Colonic mucosa (tissue), 4 donors: ENCODE results near the gene NTNG1. TPM values are rescaled to one million over a fixed set of nuclear protein-coding genes. Genes with fewer than 3 reads are reported as not detected.

ENCODE experiments used
- DNase-seq: peaks from one replicate; pipeline ENCODE4 v3.0.0-alpha.2; 2020
- H3K27ac ChIP-seq: fragments of 200-600 bp; one replicate; pipeline ENCODE4 v1.8.0; 2021
- H3K27me3 ChIP-seq: fragments of 200-600 bp; one replicate; pipeline ENCODE4 v1.8.0; 2021
- H3K36me3 ChIP-seq: fragments of 200-600 bp; one replicate; pipeline ENCODE4 v1.8.0; 2021
- H3K4me1 ChIP-seq: fragments of 200-600 bp; one replicate; pipeline ENCODE4 v1.8.0; 2021; ENCODE audit warnings: mild to moderate bottlenecking
- H3K4me3 ChIP-seq: fragments of 200-600 bp; one replicate; pipeline ENCODE4 v1.8.0; 2021
- H3K9ac ChIP-seq, 2 donors: one replicate each; pipeline ENCODE4 v1.7.0; 2013; ENCODE audit warnings: control low read depth in 2 of 2, low read depth in 2 of 2, low read length in 2 of 2
- H3K9me3 ChIP-seq: fragments of 200-600 bp; one replicate; pipeline ENCODE4 v1.8.0; 2021
- CTCF ChIP-seq: fragments of 200-600 bp; IDR thresholded peaks from one replicate; pipeline ENCODE4 v1.8.0; 2022; ENCODE audit warnings: antibody characterized with exemption, mild to moderate bottlenecking
- intact Hi-C: fragments of 100-400 bp; cut with DNase I; formaldehyde crosslinking; loops from one replicate; pipeline ENCODE4 v1.14.1; 2022
- total RNA-seq, 2 donors: library from RNA; stranded (reverse); fragmentation: NEBNext Ultra II Directional in 1 of 2; extraction: Animal tissue kit (Norgen Biotek cat#: 25700) in 1 of 2; gene quantifications; one replicate each; pipeline ENCODE4 v1.2.1, GENCODE V29; 2021
- donor health status: healthy.
- donor health status: DM: no; HTN: no; CAD: no.
- donor health status: DM: no; HTN: no; CAD: no.

NTNG1 gene
- total RNA-seq, 2 donors from 2014 or later = 0.30 to 0.88 TPM

- TF ChIP-seq CTCF = no peak
- intact Hi-C loops = no loop called here
- H3K36me3 ChIP-seq = no peaks in the 10 kb centered on the region
These were observed 201.9 kb downstream of the NTNG1 start for GRCh38 chr1:107342768-107343167.

GRCh38 chr1:107343601-107344000 is 202.8 kb downstream of the NTNG1 start:
- TF ChIP-seq CTCF = no peak
- Histone ChIP-seq H3K27me3 (no peaks in the 10 kb centered on the region), H3K4me3 (no peak overlapping the region), H3K9ac (no peak overlapping the region), H3K36me3 (no peaks in the 10 kb centered on the region), H3K4me1 (no peaks in the 10 kb centered on the region), H3K9me3 (no peaks in the 10 kb centered on the region), H3K27ac (no peak overlapping the region)
- intact Hi-C loops = no loop called here
- no peak for DNase-seq

More at GRCh38 chr1:107342768-107343167, 201.9 kb downstream of the NTNG1 start:
- Histone ChIP-seq H3K9me3 (no peaks in the 10 kb centered on the region), H3K27me3 (no peaks in the 10 kb centered on the region), H3K4me1 (no peaks in the 10 kb centered on the region), H3K9ac (no peak overlapping the region), H3K4me3 (no peak overlapping the region), H3K27ac (no peak overlapping the region)
- DNase-seq = no peak

GRCh38 chr1:107344268-107344760 is 203.5 kb downstream of the NTNG1 start:
- intact Hi-C loops = no loop called here
- Histone ChIP-seq H3K4me1 (no peaks in the 10 kb centered on the region), H3K9ac (no peak overlapping the region), H3K36me3 (no peaks in the 10 kb centered on the region), H3K9me3 (no peaks in the 10 kb centered on the region), H3K4me3 (no peak overlapping the region), H3K27ac (no peak overlapping the region), H3K27me3 (no peaks in the 10 kb centered on the region)
- DNase-seq = no peak
- no peak for TF ChIP-seq CTCF

- Histone ChIP-seq H3K4me1 (no peaks in the 10 kb centered on the region), H3K9ac (no peak overlapping the region), H3K9me3 (no peaks in the 10 kb centered on the region), H3K27ac (no peak overlapping the region), H3K36me3 (no peaks in the 10 kb centered on the region), H3K4me3 (no peak overlapping the region), H3K27me3 (no peaks in the 10 kb centered on the region)
- no peak for DNase-seq
- intact Hi-C loops = no loop called here
- no peak for TF ChIP-seq CTCF
These were observed 204.0 kb downstream of the NTNG1 start for GRCh38 chr1:107344836-107345235.

GRCh38 chr1:107352850-107353249 is 212.0 kb downstream of the NTNG1 start:
- H3K36me3 ChIP-seq = no peaks in the 10 kb centered on the region
- no peaks in the 10 kb centered on the region for H3K27me3 ChIP-seq
- H3K9me3 ChIP-seq = no peaks in the 10 kb centered on the region
- no peak overlapping the region for H3K4me3 ChIP-seq
- no peak for DNase-seq
- no peaks in the 10 kb centered on the region for H3K4me1 ChIP-seq
- H3K27ac ChIP-seq = no peak overlapping the region
- H3K9ac ChIP-seq = no peak overlapping the region
- intact Hi-C loops = no loop called here
- no peak for TF ChIP-seq CTCF
